Panc1 (cell line): ENCODE results near the gene TRPM7. TPM values are rescaled to one million over a fixed set of nuclear protein-coding genes. Genes with fewer than 3 reads are reported as not detected.

Experiments
- ATAC-seq: fragments of 200-7000 bp; cut with Tn5 transposase; 2 replicates; pipeline ENCODE4 v1.9.1; 2020; ENCODE audit warnings: mild to moderate bottlenecking, moderate library complexity
- BruUV-seq: library from RNA; stranded (reverse); fragments of 400-500 nt; replicated peaks from 2 replicates; lab custom pipeline; 2021; lab: Mats Ljungman, UMichigan
- CTCF ChIA-PET: fragments of 300-600 bp; sonication (Branson Sonifier 250); formaldehyde crosslinking; loops from one replicate; lab custom pipeline; 2022; ENCODE audit warnings: antibody characterized with exemption; lab: Charles Lee
- POLR2A ChIA-PET: fragments of 300-600 bp; sonication (Branson Sonifier 250); formaldehyde crosslinking; loops from one replicate; lab custom pipeline; 2022; ENCODE audit warnings: antibody characterized with exemption; lab: Charles Lee
- DNase-seq: peaks from one replicate; pipeline ENCODE4 v3.0.0-alpha.2; 2010; ENCODE audit warnings: low read depth, low spot score
- H3K27ac ChIP-seq: 2 replicates; pipeline ENCODE4 v1.5.1; 2011; ENCODE audit warnings: mild to moderate bottlenecking, low read length, inconsistent platforms
- H3K27me3 ChIP-seq: fragments of 200-500 bp; sonication (Bioruptor generic); 2 replicates; pipeline ENCODE4 v1.6.0; 2014; ENCODE audit warnings: low read length, inconsistent platforms; ENCODE audit not compliant: control insufficient read depth, insufficient read depth
- H3K36me3 ChIP-seq: fragments of 200-500 bp; sonication (Bioruptor generic); 2 replicates; pipeline ENCODE4 v1.5.1; 2014; ENCODE audit warnings: inconsistent platforms, mild to moderate bottlenecking, low read length, moderate library complexity; ENCODE audit not compliant: control insufficient read depth, insufficient read depth
- H3K4me1 ChIP-seq: 2 replicates; pipeline ENCODE4 v1.5.1; 2011; ENCODE audit warnings: inconsistent platforms, mild to moderate bottlenecking, low read length, moderate library complexity; ENCODE audit not compliant: control insufficient read depth, insufficient read depth
- H3K4me3 ChIP-seq, 2 experiments: 2 replicates each; pipeline ENCODE4 v1.5.1; 2011 to 2012; ENCODE audit warnings: low read depth in 2 of 2, low read length in 2 of 2, mild to moderate bottlenecking in 2 of 2, inconsistent platforms in 1 of 2, moderate library complexity in 1 of 2
- H3K9me3 ChIP-seq: fragments of 200-500 bp; sonication (Bioruptor generic); 2 replicates; pipeline ENCODE4 v1.5.1; 2014; ENCODE audit warnings: low read depth, mild to moderate bottlenecking, inconsistent platforms, low read length, moderate library complexity; ENCODE audit not compliant: control insufficient read depth, insufficient read depth
- POLR2AphosphoS5 ChIP-seq: IDR thresholded peaks from 2 replicates; pipeline ENCODE4 v1.6.1; 2012; ENCODE audit warnings: mild to moderate bottlenecking, low read depth, low read length, moderate library complexity
- SIN3A ChIP-seq: IDR thresholded peaks from 2 replicates; pipeline ENCODE4 v1.6.1; 2012; ENCODE audit warnings: low read depth, mild to moderate bottlenecking, low read length, moderate library complexity, borderline replicate concordance; ENCODE audit not compliant: insufficient read depth
- TCF7L2 ChIP-seq: IDR thresholded peaks from 2 replicates; pipeline ENCODE4 v1.6.1; 2011; ENCODE audit warnings: mild to moderate bottlenecking, low read depth, low read length, inconsistent platforms
- in situ Hi-C: cut with HindIII; loops from 2 replicates; pipeline ENCODE4 v1.10.0; 2016; ENCODE audit warnings: low sequenced_read_pairs, low pct_unique_long_range_greater_than_20kb
- intact Hi-C: fragments of 100-400 bp; cut with micrococcal nuclease; formaldehyde crosslinking; loops from one replicate; pipeline ENCODE4 v1.10.0; 2022; ENCODE audit not compliant: unreplicated experiment
- total RNA-seq: library from RNA; stranded (reverse); gene quantifications from one replicate; pipeline ENCODE4 v1.2.1, GENCODE V29; 2021; ENCODE audit not compliant: unreplicated experiment
- TF ChIP-seq, protein P1 (sequence below): fragments of 450-650 bp; IDR thresholded peaks from 2 replicates; pipeline ENCODE4 v1.5.1; 2017; ENCODE audit warnings: mild to moderate bottlenecking
- TF ChIP-seq, protein P2 (sequence below), 2 experiments: IDR thresholded peaks; 2 replicates each; pipeline ENCODE4 v1.6.1; 2011 to 2012; ENCODE audit warnings: low read depth in 2 of 2, control low read depth in 1 of 2, low read length in 1 of 2, mild to moderate bottlenecking in 1 of 2, moderate library complexity in 1 of 2; ENCODE audit not compliant: insufficient read depth in 1 of 2

Gene TRPM7
- total RNA-seq, 1 experiment from 2014 or later, result 44.9 TPM

DNA sequence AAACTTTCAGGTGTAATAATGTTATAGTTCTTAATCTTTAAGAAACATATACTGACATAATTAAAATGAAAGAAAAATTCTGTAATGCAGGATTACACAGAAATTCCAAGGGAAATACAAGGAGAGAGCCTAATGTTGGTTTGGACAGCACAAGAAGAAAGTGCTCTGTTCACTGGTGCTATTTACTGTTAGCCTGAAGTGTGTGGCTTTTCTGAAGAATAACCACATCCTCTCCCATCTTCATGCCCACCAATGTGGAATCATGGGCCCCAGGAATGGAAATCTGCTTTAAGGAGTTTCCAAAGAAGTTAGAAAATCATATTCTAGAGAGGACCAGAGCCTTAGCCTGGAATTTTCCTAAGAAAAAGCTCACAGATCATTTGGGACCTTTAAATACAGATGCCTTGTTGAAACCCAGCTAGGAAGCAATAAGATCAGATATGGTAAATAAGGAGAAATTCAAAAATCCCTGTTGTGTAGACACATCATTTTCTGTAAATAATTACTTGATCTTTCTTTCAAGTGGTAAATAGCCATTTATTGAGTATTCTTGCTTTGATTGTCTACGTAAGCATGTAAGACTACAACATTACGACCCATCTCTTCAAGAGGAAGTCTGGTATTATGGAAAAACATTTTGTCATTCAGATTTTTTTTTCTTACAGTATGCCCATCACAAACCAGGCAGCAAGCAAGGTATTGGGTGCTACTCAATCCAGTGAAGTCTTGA is 129.8 kb downstream of the TRPM7 start:
- TF ChIP-seq, protein P1, sequence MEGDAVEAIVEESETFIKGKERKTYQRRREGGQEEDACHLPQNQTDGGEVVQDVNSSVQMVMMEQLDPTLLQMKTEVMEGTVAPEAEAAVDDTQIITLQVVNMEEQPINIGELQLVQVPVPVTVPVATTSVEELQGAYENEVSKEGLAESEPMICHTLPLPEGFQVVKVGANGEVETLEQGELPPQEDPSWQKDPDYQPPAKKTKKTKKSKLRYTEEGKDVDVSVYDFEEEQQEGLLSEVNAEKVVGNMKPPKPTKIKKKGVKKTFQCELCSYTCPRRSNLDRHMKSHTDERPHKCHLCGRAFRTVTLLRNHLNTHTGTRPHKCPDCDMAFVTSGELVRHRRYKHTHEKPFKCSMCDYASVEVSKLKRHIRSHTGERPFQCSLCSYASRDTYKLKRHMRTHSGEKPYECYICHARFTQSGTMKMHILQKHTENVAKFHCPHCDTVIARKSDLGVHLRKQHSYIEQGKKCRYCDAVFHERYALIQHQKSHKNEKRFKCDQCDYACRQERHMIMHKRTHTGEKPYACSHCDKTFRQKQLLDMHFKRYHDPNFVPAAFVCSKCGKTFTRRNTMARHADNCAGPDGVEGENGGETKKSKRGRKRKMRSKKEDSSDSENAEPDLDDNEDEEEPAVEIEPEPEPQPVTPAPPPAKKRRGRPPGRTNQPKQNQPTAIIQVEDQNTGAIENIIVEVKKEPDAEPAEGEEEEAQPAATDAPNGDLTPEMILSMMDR, result no peak
- TF ChIP-seq, protein P2, sequence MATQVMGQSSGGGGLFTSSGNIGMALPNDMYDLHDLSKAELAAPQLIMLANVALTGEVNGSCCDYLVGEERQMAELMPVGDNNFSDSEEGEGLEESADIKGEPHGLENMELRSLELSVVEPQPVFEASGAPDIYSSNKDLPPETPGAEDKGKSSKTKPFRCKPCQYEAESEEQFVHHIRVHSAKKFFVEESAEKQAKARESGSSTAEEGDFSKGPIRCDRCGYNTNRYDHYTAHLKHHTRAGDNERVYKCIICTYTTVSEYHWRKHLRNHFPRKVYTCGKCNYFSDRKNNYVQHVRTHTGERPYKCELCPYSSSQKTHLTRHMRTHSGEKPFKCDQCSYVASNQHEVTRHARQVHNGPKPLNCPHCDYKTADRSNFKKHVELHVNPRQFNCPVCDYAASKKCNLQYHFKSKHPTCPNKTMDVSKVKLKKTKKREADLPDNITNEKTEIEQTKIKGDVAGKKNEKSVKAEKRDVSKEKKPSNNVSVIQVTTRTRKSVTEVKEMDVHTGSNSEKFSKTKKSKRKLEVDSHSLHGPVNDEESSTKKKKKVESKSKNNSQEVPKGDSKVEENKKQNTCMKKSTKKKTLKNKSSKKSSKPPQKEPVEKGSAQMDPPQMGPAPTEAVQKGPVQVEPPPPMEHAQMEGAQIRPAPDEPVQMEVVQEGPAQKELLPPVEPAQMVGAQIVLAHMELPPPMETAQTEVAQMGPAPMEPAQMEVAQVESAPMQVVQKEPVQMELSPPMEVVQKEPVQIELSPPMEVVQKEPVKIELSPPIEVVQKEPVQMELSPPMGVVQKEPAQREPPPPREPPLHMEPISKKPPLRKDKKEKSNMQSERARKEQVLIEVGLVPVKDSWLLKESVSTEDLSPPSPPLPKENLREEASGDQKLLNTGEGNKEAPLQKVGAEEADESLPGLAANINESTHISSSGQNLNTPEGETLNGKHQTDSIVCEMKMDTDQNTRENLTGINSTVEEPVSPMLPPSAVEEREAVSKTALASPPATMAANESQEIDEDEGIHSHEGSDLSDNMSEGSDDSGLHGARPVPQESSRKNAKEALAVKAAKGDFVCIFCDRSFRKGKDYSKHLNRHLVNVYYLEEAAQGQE (IDR thresholded peaks at IDR 0.05; ENCODE audit: insufficient read depth in 1 of 2, low read depth in 2 of 2, low read length in 1 of 2), result no peak
- TF ChIP-seq SIN3A, result no peak
- no peak for TF ChIP-seq POLR2AphosphoS5
- no peak for TF ChIP-seq TCF7L2
- no TSS peak for BruUV-seq
- Histone ChIP-seq H3K9me3 (no peaks in the 10 kb centered on the region), H3K27ac (no peak overlapping the region), H3K4me3 (no peak overlapping the region), H3K4me1 (no peaks in the 10 kb centered on the region), H3K36me3 (peaks cover 12% of the 10 kb centered on the region; the same call in 1 of the 2 replicates), H3K27me3 (no peaks in the 10 kb centered on the region)
- no peak for DNase-seq
- in situ Hi-C loops, result no loop called here
- CTCF ChIA-PET, result no interaction called here
- POLR2A ChIA-PET, result no interaction called here
- intact Hi-C loops, result no loop called here
- no peak for ATAC-seq

DNA sequence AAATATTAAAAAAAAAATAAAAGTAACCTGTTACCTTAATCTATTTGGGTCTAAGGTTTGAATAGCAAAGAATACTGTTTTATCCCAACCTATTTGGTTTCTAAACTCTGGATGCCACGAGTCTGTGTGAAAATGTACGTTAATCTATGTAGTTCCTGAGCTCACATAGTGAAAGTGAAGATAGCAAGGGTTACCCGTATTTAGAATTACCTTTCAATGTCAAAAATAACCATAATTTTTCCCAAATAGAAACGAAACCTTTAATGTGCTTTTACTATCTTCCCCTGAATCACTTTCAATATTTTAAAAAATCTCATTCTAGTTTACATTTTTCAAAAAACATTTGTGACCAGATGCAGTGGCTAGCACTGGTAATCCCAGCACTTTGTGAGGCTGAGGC is 134.4 kb downstream of the TRPM7 start:
- Histone ChIP-seq H3K27ac (no peak overlapping the region), H3K4me3 (no peak overlapping the region), H3K27me3 (no peaks in the 10 kb centered on the region), H3K4me1 (no peaks in the 10 kb centered on the region), H3K9me3 (no peaks in the 10 kb centered on the region), H3K36me3 (no peaks in the 10 kb centered on the region)
- ATAC-seq, result no peak
- ChIA-PET POLR2A (no interaction called here), CTCF (no interaction called here)
- no peak for DNase-seq
- intact Hi-C loops, result no loop called here
- no peak for TF ChIP-seq TCF7L2
- TF ChIP-seq, protein P2 (IDR thresholded peaks at IDR 0.05; ENCODE audit: insufficient read depth in 1 of 2, low read depth in 2 of 2, low read length in 1 of 2), result no peak
- TF ChIP-seq POLR2AphosphoS5, result no peak
- no peak for TF ChIP-seq SIN3A
- TF ChIP-seq, protein P1, result no peak
- no TSS peak for BruUV-seq
- in situ Hi-C loops, result no loop called here
